Epithelial cell of esophagus (primary cell): ENCODE data around the gene MTCH1.

ENCODE experiments used
- DNase-seq: peaks from one replicate; pipeline ENCODE4 v3.0.0; 2010; ENCODE audit warnings: low read depth
- H3K4me3 ChIP-seq: 2 replicates; pipeline ENCODE4 v1.5.1; 2011; ENCODE audit warnings: mild to moderate bottlenecking, low read length, control low read depth
- CTCF ChIP-seq: IDR thresholded peaks from 2 replicates; pipeline ENCODE4 v1.5.1; 2011; ENCODE audit warnings: low read depth, mild to moderate bottlenecking, low read length, control low read depth, inconsistent platforms; ENCODE audit not compliant: insufficient read depth; ENCODE audit errors: missing control alignments

The MTCH1 gene

GRCh38 chr6:36936824-36937223 lies 49.2 kb downstream of the MTCH1 start:
- no peak for TF ChIP-seq CTCF
- H3K4me3 ChIP-seq = no peak overlapping the region
- DNase-seq = no peak

- peak; percentile 66 for DNase-seq
- no peak overlapping the region for H3K4me3 ChIP-seq
- no peak for TF ChIP-seq CTCF
Observed at GRCh38 chr6:36934901-36935300, 51.1 kb downstream of the MTCH1 start.

DNA sequence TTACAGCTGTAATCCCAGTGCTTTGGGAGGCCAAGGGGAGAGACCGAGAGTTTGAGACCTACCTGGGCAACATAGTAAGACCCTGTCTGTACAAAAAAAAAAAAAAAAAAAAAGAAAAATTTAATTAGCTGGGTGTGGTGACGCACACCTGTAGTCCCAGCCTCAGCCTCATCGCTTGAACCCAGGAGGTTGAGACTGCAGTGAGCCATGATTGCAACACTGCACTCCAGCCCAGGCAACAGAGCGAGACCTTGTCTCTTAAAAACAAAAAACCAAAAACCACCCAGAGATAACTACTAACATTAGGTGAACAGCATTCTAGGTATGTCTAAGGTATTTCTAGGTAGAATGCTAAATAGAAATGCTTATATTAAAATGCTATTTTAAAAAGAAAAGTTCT lies 52.5 kb downstream of the MTCH1 start:
- H3K4me3 ChIP-seq = no peak overlapping the region
- DNase-seq = no peak
- no peak for TF ChIP-seq CTCF

- DNase-seq = peak; percentile 60
- TF ChIP-seq CTCF = no peak
- H3K4me3 ChIP-seq = no peak overlapping the region
Observed at GRCh38 chr6:36933102-36933501, 52.9 kb downstream of the MTCH1 start.

DNA sequence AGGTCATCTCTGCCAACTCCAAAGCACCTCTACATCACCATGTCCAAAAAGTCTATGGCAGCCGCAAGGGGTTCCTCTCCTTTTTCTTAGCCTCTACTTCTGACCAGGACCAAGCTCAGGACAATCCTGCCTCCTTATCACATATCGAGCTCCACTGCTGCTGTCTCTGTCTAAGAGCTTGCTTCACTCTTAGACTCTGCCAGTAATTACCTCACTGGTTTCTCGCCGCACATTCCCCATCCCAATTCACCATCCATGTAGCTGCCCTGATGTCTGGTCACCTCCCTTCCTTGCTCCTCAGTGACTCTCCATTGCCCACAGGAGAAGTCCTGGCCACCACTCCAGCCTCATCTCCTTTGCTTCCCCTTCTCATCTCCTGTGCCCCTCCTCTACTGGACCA lies 55.5 kb downstream of the MTCH1 start:
- no peak overlapping the region for H3K4me3 ChIP-seq
- TF ChIP-seq CTCF = no peak
- DNase-seq = no peak

DNA sequence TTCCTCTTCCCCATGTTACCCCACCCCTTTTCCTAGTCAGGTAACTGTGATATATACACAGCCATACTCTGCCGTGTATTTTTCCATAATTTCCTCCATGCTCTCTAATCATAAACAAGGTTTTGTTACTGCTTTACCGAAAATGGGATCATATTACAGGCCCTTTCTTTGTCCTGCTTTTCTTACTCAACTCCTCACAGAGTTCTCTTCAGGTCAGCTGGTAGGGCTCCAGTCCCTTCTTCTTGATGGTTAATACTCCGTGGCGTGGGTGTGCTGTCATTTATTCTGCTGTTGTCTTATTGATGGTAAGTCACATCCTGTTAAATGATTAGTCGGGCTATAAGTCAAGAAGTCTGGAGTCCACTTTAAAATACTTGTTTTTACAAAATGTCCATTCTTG lies 56.4 kb downstream of the MTCH1 start:
- H3K4me3 ChIP-seq = no peak overlapping the region
- no peak for TF ChIP-seq CTCF
- DNase-seq = peak; percentile 47

- TF ChIP-seq CTCF = no peak
- no peak overlapping the region for H3K4me3 ChIP-seq
- DNase-seq = no peak
Observed at GRCh38 chr6:36929152-36929551, 56.8 kb downstream of the MTCH1 start.
